Breast epithelium (tissue), 3 donors: ENCODE measurements around the gene NCKAP5.

Source experiments
- POLR2A ChIP-seq: fragments of 450-650 bp; IDR thresholded peaks from one replicate; pipeline ENCODE4 v1.6.1; 2016; ENCODE audit warnings: antibody characterized with exemption, mild to moderate bottlenecking, moderate library complexity
- TF ChIP-seq, protein P1 (sequence below), 3 donors: fragments of 450-650 bp; IDR thresholded peaks; one replicate each; pipeline ENCODE4 v1.5.1; 2016 to 2017; ENCODE audit warnings: antibody characterized with exemption in 3 of 3, mild to moderate bottlenecking in 3 of 3, moderate library complexity in 3 of 3

DNA sequence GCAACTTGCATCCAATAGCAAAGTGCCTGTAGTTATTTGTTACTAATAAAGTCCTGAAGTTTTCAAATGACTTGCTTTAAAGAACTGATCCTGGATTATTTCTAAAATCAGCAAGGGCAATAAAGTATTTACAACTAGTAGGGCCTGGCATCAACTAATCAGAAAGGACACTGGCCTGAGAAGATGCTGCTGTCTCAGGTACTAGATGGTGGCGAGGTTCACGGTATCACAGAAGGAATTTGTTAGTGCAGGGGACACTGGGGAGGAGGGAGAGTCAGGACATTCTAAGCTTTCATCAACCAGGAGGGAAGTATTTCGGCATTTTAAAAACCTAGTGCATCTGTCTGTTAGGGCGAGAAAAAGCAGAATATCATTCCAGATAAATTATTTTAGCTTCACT lies 458.1 kb downstream of the NCKAP5 start:
- TF ChIP-seq POLR2A = no peak
- TF ChIP-seq, protein P1, sequence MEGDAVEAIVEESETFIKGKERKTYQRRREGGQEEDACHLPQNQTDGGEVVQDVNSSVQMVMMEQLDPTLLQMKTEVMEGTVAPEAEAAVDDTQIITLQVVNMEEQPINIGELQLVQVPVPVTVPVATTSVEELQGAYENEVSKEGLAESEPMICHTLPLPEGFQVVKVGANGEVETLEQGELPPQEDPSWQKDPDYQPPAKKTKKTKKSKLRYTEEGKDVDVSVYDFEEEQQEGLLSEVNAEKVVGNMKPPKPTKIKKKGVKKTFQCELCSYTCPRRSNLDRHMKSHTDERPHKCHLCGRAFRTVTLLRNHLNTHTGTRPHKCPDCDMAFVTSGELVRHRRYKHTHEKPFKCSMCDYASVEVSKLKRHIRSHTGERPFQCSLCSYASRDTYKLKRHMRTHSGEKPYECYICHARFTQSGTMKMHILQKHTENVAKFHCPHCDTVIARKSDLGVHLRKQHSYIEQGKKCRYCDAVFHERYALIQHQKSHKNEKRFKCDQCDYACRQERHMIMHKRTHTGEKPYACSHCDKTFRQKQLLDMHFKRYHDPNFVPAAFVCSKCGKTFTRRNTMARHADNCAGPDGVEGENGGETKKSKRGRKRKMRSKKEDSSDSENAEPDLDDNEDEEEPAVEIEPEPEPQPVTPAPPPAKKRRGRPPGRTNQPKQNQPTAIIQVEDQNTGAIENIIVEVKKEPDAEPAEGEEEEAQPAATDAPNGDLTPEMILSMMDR (IDR thresholded peaks at IDR 0.05) = no peak
